ENCODE results near the gene FUBP1. TPM values are rescaled to one million over a fixed set of nuclear protein-coding genes. Genes with fewer than 3 reads are reported as not detected.
"Not testable (repeated sequence)": the region's sequence is repeated elsewhere in the genome, so short reads cannot be mapped to it uniquely, and the experiment has no call there.

The FUBP1 gene
- total RNA-seq, 1 experiment from 2014 or later: 125 TPM

- TF ChIP-seq, protein P1, sequence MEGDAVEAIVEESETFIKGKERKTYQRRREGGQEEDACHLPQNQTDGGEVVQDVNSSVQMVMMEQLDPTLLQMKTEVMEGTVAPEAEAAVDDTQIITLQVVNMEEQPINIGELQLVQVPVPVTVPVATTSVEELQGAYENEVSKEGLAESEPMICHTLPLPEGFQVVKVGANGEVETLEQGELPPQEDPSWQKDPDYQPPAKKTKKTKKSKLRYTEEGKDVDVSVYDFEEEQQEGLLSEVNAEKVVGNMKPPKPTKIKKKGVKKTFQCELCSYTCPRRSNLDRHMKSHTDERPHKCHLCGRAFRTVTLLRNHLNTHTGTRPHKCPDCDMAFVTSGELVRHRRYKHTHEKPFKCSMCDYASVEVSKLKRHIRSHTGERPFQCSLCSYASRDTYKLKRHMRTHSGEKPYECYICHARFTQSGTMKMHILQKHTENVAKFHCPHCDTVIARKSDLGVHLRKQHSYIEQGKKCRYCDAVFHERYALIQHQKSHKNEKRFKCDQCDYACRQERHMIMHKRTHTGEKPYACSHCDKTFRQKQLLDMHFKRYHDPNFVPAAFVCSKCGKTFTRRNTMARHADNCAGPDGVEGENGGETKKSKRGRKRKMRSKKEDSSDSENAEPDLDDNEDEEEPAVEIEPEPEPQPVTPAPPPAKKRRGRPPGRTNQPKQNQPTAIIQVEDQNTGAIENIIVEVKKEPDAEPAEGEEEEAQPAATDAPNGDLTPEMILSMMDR (IDR thresholded peaks at IDR 0.05 in 2 of 3, conservative IDR thresholded peaks at IDR 0.05 in 1 of 3; ENCODE audit: borderline replicate concordance in 1 of 3, insufficient read depth in 1 of 3, low read depth in 2 of 3, low read length in 2 of 3): no peak
- TF ChIP-seq POLR2AphosphoS5 (IDR thresholded peaks at IDR 0.05; ENCODE audit: low read depth, low read length) (no peak), RAD21 (IDR thresholded peaks at IDR 0.05; ENCODE audit: low read depth) (no peak), JUND (IDR thresholded peaks at IDR 0.05) (no peak), SIN3A (IDR thresholded peaks at IDR 0.05; ENCODE audit: low read depth) (no peak), SP1 (IDR thresholded peaks at IDR 0.05; ENCODE audit: low read depth) (no peak), ELF1 (IDR thresholded peaks at IDR 0.05; ENCODE audit: borderline replicate concordance, low read depth) (no peak)
Observed at GRCh38 chr1:77983997-77984355, 5.1 kb upstream of the FUBP1 start (continued).

DNA sequence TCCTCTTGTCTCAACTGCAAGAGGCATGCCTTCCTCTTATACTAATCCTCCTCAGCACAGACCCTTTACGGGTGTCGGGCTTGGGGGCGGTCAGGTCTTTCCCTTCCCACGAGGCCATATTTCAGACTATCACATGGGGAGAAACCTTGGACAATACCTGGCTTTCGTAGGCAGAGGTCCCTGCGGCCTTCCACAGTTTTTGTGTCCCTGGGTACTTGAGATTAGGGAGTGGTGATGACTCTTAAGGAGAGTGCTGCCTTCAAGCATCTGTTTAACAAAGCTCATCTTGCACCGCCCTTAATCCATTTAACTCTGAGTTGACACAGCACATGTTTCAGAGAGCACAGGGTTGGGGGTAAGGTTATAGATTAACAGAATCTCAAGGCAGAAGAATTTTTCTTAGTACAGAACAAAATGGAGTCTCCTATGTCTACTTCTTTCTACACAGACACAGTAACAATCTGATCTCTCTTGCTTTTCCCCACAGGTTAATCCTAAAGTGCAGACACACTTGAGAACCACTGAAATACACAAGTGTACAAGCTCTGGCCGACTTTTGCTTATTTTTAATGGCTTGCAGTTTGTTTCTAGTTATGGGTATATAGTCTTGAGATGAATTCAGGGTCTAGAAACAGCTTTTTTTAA, 4.6 kb upstream of the FUBP1 start:
- CTCF ChIA-PET; H3K4me3 ChIP-seq (replicated peaks in 1 of 2; ENCODE audit: low read depth in 1 of 2, low read length in 2 of 2); ATAC-seq; H3K9me2 ChIP-seq (ENCODE audit: insufficient read depth); H4K20me1 ChIP-seq (ENCODE audit: insufficient read depth); DNase-seq (ENCODE audit: low read depth, low spot score); RAD21 ChIA-PET (ENCODE audit: low non-redundant PET in 1 of 2, low total read pairs in 2 of 2, uncharacterized antibody in 2 of 2, unreplicated experiment in 2 of 2); H3K27ac ChIP-seq (ENCODE audit: low read depth, low read length); H3K36me3 ChIP-seq (ENCODE audit: control insufficient read depth in 1 of 2, insufficient read depth in 2 of 2, low read length in 2 of 2); H3K9me3 ChIP-seq (ENCODE audit: control insufficient read depth in 1 of 2, insufficient read depth in 1 of 2, low read depth in 1 of 2, low read length in 2 of 2); BruUV-seq (replicated peaks); H2AFZ ChIP-seq (ENCODE audit: low read depth, low read length, poor library complexity, severe bottlenecking); H3K9ac ChIP-seq (ENCODE audit: low read length); intact Hi-C loops (cut with micrococcal nuclease); H3K27me3 ChIP-seq (ENCODE audit: insufficient read depth, low read length); H3K4me2 ChIP-seq (ENCODE audit: low read length): not testable (repeated sequence)
- POLR2A ChIA-PET: interaction anchor here (1.5 to 2.7 kb wide), 2 partner anchors 21 to 118 kb away, joined by 3 to 8 read pairs; partner anchors contain the start of gene DNAJB4
- peaks cover 5 to 13% of the 10 kb centered on the region in 2 experiments for H3K4me1 ChIP-seq (ENCODE audit: control insufficient read depth in 1 of 2, insufficient read depth in 2 of 2, low read length in 2 of 2)
- peaks cover 90% of the 10 kb centered on the region for H3K79me2 ChIP-seq (ENCODE audit: insufficient read depth, low read length)
